IMR-90 (cell line): ENCODE measurements around the gene GJB5. TPM values are rescaled to one million over a fixed set of nuclear protein-coding genes. Genes with fewer than 3 reads are reported as not detected.

Experiments
- ATAC-seq: fragments of 200-7000 bp; cut with Tn5 transposase; 2 replicates; pipeline ENCODE4 v1.9.1; 2020; ENCODE audit warnings: low read depth, mild to moderate bottlenecking, moderate library complexity
- BruUV-seq: library from RNA; stranded (reverse); fragments of 400-500 nt; replicated peaks from 2 replicates; lab custom pipeline; 2021; lab: Mats Ljungman, UMichigan
- CTCF ChIA-PET: fragments of 300-600 bp; formaldehyde crosslinking; extraction: SDS; loops from one replicate; lab custom pipeline; 2021; ENCODE audit warnings: antibody characterized with exemption; lab: Yijun Ruan, JAX
- POLR2A ChIA-PET: fragments of 300-600 bp; sonication (Branson Sonifier 250); formaldehyde crosslinking; loops from one replicate; lab custom pipeline; 2022; ENCODE audit warnings: antibody characterized with exemption; ENCODE audit not compliant: unreplicated experiment; lab: Charles Lee
- DNase-seq: peaks from one replicate; pipeline ENCODE4 v3.0.0; 2013
- H2AFZ ChIP-seq: replicated peaks from 2 replicates; pipeline ENCODE3; 2013; ENCODE audit warnings: low read length, mild to moderate bottlenecking; ENCODE audit not compliant: poor library complexity
- H2AK5ac ChIP-seq: 2 replicates; pipeline ENCODE4 v1.6.1; 2013; ENCODE audit warnings: low read depth, low read length, inconsistent platforms
- H2AK9ac ChIP-seq: replicated peaks from 2 replicates; pipeline ENCODE3; 2013; ENCODE audit warnings: mild to moderate bottlenecking, low read depth, low read length, moderate library complexity; ENCODE audit not compliant: poor library complexity
- H2BK120ac ChIP-seq: 2 replicates; pipeline ENCODE4 v1.6.1; 2013; ENCODE audit warnings: low read depth, low read length, inconsistent platforms
- H2BK15ac ChIP-seq: 3 replicates; pipeline ENCODE4 v1.6.1; 2013; ENCODE audit warnings: low read depth, low read length, inconsistent platforms
- H2BK20ac ChIP-seq: 2 replicates; pipeline ENCODE4 v1.6.1; 2013; ENCODE audit warnings: low read depth, mild to moderate bottlenecking, inconsistent platforms, low read length, moderate library complexity
- H2BK5ac ChIP-seq: 2 replicates; pipeline ENCODE4 v1.6.1; 2013; ENCODE audit warnings: mild to moderate bottlenecking, low read depth, low read length, inconsistent platforms; ENCODE audit not compliant: poor library complexity, severe bottlenecking
- H3K14ac ChIP-seq: replicated peaks from 2 replicates; pipeline ENCODE4 v1.6.1; 2013; ENCODE audit warnings: low read depth, low read length, inconsistent platforms
- H3K18ac ChIP-seq: 2 replicates; pipeline ENCODE4 v1.6.1; 2013; ENCODE audit warnings: low read depth, low read length, control low read depth
- H3K23ac ChIP-seq: 2 replicates; pipeline ENCODE4 v1.6.1; 2013; ENCODE audit warnings: low read depth, low read length, inconsistent platforms
- H3K27ac ChIP-seq: 2 replicates; pipeline ENCODE4 v1.5.1; 2013; ENCODE audit warnings: mild to moderate bottlenecking, control low read depth, low read length; ENCODE audit not compliant: insufficient read depth
- H3K27me3 ChIP-seq: 2 replicates; pipeline ENCODE4 v1.6.1; 2013; ENCODE audit warnings: low read length; ENCODE audit not compliant: control insufficient read depth, insufficient read depth
- H3K36me3 ChIP-seq: 2 replicates; pipeline ENCODE4 v1.6.1; 2013; ENCODE audit warnings: low read length, mixed read lengths; ENCODE audit not compliant: control insufficient read depth, insufficient read depth
- H3K4ac ChIP-seq: 2 replicates; pipeline ENCODE4 v1.6.1; 2013; ENCODE audit warnings: low read depth, low read length, inconsistent platforms
- H3K4me1 ChIP-seq: 2 replicates; pipeline ENCODE4 v1.6.1; 2013; ENCODE audit warnings: low read length, mixed read lengths; ENCODE audit not compliant: control insufficient read depth, insufficient read depth
- H3K4me2 ChIP-seq: 2 replicates; pipeline ENCODE4 v1.6.1; 2013; ENCODE audit warnings: low read depth, mild to moderate bottlenecking, control low read depth, low read length, moderate library complexity
- H3K4me3 ChIP-seq: 2 replicates; pipeline ENCODE4 v1.5.1; 2013; ENCODE audit warnings: low read depth, mild to moderate bottlenecking, control low read depth, low read length, moderate library complexity; ENCODE audit not compliant: insufficient read depth
- H3K56ac ChIP-seq: 2 replicates; pipeline ENCODE4 v1.6.1; 2013; ENCODE audit warnings: low read length, inconsistent platforms; ENCODE audit not compliant: insufficient read depth; ENCODE audit errors: extremely low read depth
- H3K79me1 ChIP-seq, 2 experiments: 2 replicates each; pipeline ENCODE4 v1.6.1; 2013; ENCODE audit warnings: low read length in 2 of 2, inconsistent platforms in 1 of 2, low read depth in 1 of 2
- H3K9ac ChIP-seq: 2 replicates; pipeline ENCODE4 v1.6.1; 2013; ENCODE audit warnings: low read depth, low read length, control low read depth
- H3K9me1 ChIP-seq: 2 replicates; pipeline ENCODE4 v1.6.1; 2013; ENCODE audit warnings: low read length, inconsistent platforms; ENCODE audit not compliant: insufficient read depth
- H3K9me3 ChIP-seq: 2 replicates; pipeline ENCODE4 v1.6.1; 2013; ENCODE audit warnings: low read length; ENCODE audit not compliant: control insufficient read depth, insufficient read depth
- H4K20me1 ChIP-seq: 2 replicates; pipeline ENCODE4 v1.6.1; 2013; ENCODE audit warnings: low read length, inconsistent platforms; ENCODE audit not compliant: insufficient read depth
- H4K5ac ChIP-seq: 2 replicates; pipeline ENCODE4 v1.6.1; 2013; ENCODE audit warnings: mild to moderate bottlenecking, low read depth, low read length, control low read depth
- H4K8ac ChIP-seq, 2 experiments: 2 replicates each; pipeline ENCODE4 v1.6.1; 2013; ENCODE audit warnings: low read depth in 2 of 2, low read length in 2 of 2, control low read depth in 1 of 2, inconsistent platforms in 1 of 2
- H4K91ac ChIP-seq: 2 replicates; pipeline ENCODE4 v1.6.1; 2013; ENCODE audit warnings: low read depth, low read length, inconsistent platforms; ENCODE audit not compliant: insufficient read depth
- BHLHE40 ChIP-seq: fragments of 150-350 bp; IDR thresholded peaks from 2 replicates; pipeline ENCODE4 v1.6.1; 2016; ENCODE audit warnings: mild to moderate bottlenecking, low read depth, low read length
- CEBPB ChIP-seq: IDR thresholded peaks from 2 replicates; pipeline ENCODE4 v1.6.1; 2012; ENCODE audit warnings: low read depth, low read length, improper control_type of control experiment
- CHD1 ChIP-seq: IDR thresholded peaks from 2 replicates; pipeline ENCODE4 v1.6.1; 2012; ENCODE audit warnings: low read depth, low read length, improper control_type of control experiment
- CTCF ChIP-seq: conservative IDR thresholded peaks from 2 replicates; pipeline ENCODE4 v1.5.1; 2012; ENCODE audit warnings: mild to moderate bottlenecking, low read depth, low read length, improper control_type of control experiment
- ELK1 ChIP-seq: fragments of 150-350 bp; IDR thresholded peaks from 2 replicates; pipeline ENCODE4 v1.6.1; 2016; ENCODE audit warnings: low read depth, mild to moderate bottlenecking, low read length, moderate library complexity, borderline replicate concordance
- FOS ChIP-seq: fragments of 150-350 bp; IDR thresholded peaks from 2 replicates; pipeline ENCODE4 v1.6.1; 2016; ENCODE audit warnings: low read depth, low read length
- MAFK ChIP-seq: IDR thresholded peaks from 2 replicates; pipeline ENCODE4 v1.6.1; 2012; ENCODE audit warnings: low read depth, low read length, improper control_type of control experiment
- MAZ ChIP-seq: IDR thresholded peaks from 2 replicates; pipeline ENCODE4 v1.6.1; 2012; ENCODE audit warnings: low read depth, mild to moderate bottlenecking, low read length, improper control_type of control experiment, moderate library complexity, borderline replicate concordance
- MXI1 ChIP-seq: IDR thresholded peaks from 2 replicates; pipeline ENCODE4 v1.6.1; 2012; ENCODE audit warnings: low read depth, mild to moderate bottlenecking, low read length, moderate library complexity, borderline replicate concordance
- NFE2L2 ChIP-seq: fragments of 150-350 bp; IDR thresholded peaks from 2 replicates; pipeline ENCODE4 v1.6.1; 2016; ENCODE audit warnings: low read depth, mild to moderate bottlenecking, low read length
- POLR2A ChIP-seq: IDR thresholded peaks from 2 replicates; pipeline ENCODE4 v1.6.1; 2012; ENCODE audit warnings: mild to moderate bottlenecking, low read depth, low read length
- RAD21 ChIP-seq: IDR thresholded peaks from 2 replicates; pipeline ENCODE4 v1.6.1; 2012; ENCODE audit warnings: low read length, improper control_type of control experiment
- RCOR1 ChIP-seq: IDR thresholded peaks from 2 replicates; pipeline ENCODE4 v1.6.1; 2012; ENCODE audit warnings: mild to moderate bottlenecking, low read length, improper control_type of control experiment; ENCODE audit not compliant: insufficient replicate concordance
- RFX5 ChIP-seq: IDR thresholded peaks from 2 replicates; pipeline ENCODE4 v1.8.0; 2012; ENCODE audit warnings: low read depth, mild to moderate bottlenecking, low read length, moderate library complexity
- SMC3 ChIP-seq: fragments of 150-350 bp; IDR thresholded peaks from 2 replicates; pipeline ENCODE4 v1.6.1; 2016; ENCODE audit warnings: low read depth, mild to moderate bottlenecking, antibody characterized with exemption, low read length, moderate library complexity
- USF2 ChIP-seq: fragments of 150-350 bp; IDR thresholded peaks from 2 replicates; pipeline ENCODE4 v1.6.1; 2017; ENCODE audit warnings: mild to moderate bottlenecking, antibody characterized with exemption, low read length, low read depth
- WGBS, 2 experiments: methylation state at CpG; one replicate each; pipeline versions ENCODE4 v1.1.5 to v1.1.7; 2013; ENCODE audit warnings: missing lambda C conversion rate in 2 of 2; ENCODE audit not compliant: insufficient read length in 1 of 2; ENCODE audit errors: extremely low coverage in 2 of 2; 5-methylcytosine and 5-hydroxymethylcytosine counted together
- dilution Hi-C: fragments of 300-500 bp; cut with HindIII; formaldehyde crosslinking; loops from one replicate; pipeline ENCODE4 v1.14.3; 2018; ENCODE audit warnings: low sequenced_read_pairs; ENCODE audit not compliant: unreplicated experiment
- in situ Hi-C: fragments of 300-500 bp; cut with MboI; formaldehyde crosslinking; loops from 3 replicates; pipeline ENCODE4 v1.14.3; 2019; ENCODE audit warnings: low sequenced_read_pairs, inconsistent platforms, mixed read lengths
- intact Hi-C: fragments of 100-400 bp; cut with micrococcal nuclease; formaldehyde crosslinking; loops from 2 replicates; pipeline ENCODE4 v1.10.0; 2022
- polyA plus RNA-seq, 3 experiments: library from polyadenylated mRNA; depleted of rRNA; stranded (reverse); fragments of >200 nt; gene quantifications; 2 replicates each; pipeline ENCODE4 v1.2.3, GENCODE V29; 2012; ENCODE audit warnings: low replicate concordance in 1 of 3
- total RNA-seq: library from RNA; depleted of rRNA; stranded (reverse); fragments of >200 nt; gene quantifications from 2 replicates; pipeline ENCODE4 v1.2.3, GENCODE V29; 2012

GJB5 gene
- total and polyA plus RNA-seq, 2 of the 4 experiments (the other 2 are of a cell fraction): 0.10 TPM; not detected in 1

- intact Hi-C loops (no loop called here), in situ Hi-C loops (loop anchor here (10.0 kb wide), 1 partner anchor 1109 kb away; no protein-coding TSS in a partner anchor), dilution Hi-C loops (no loop called here)
- Histone ChIP-seq H2BK120ac (no peak overlapping the region), H4K91ac (no peak overlapping the region), H3K9me1 (no peaks in the 10 kb centered on the region), H3K9ac (no peak overlapping the region), H3K56ac (no peak overlapping the region), H2AFZ (no peak overlapping the region), H2BK20ac (no peak overlapping the region), H3K14ac (no peak overlapping the region), H3K4ac (no peak overlapping the region), H3K27me3 (peaks cover 3% of the 10 kb centered on the region; the same call in 1 of the 2 replicates), H3K9me3 (no peaks in the 10 kb centered on the region), H3K18ac (no peak overlapping the region), H4K8ac (no peak overlapping the region), H2BK15ac (no peak overlapping the region), H3K4me3 (no peak overlapping the region), H3K36me3 (no peaks in the 10 kb centered on the region), H2BK5ac (no peak overlapping the region), H4K5ac (no peak overlapping the region), H3K23ac (no peak overlapping the region), H3K4me1 (no peaks in the 10 kb centered on the region), H2AK9ac (no peak overlapping the region), H3K4me2 (no peak overlapping the region), H3K27ac (no peak overlapping the region), H4K20me1 (no peaks in the 10 kb centered on the region), H3K79me1 (no peaks in the 10 kb centered on the region), H2AK5ac (no peak overlapping the region)
- POLR2A ChIA-PET: no interaction called here
- no TSS peak for BruUV-seq
- DNase-seq (no peak), ATAC-seq (no peak)
- CTCF ChIA-PET: interaction anchor here (2.0 to 3.3 kb wide), 2 partner anchors 9 to 1111 kb away, joined by 7 to 26 read pairs; no protein-coding TSS in a partner anchor
- no peak for TF ChIP-seq ELK1
- TF ChIP-seq CEBPB: no peak
- no peak for TF ChIP-seq MXI1
- no peak for TF ChIP-seq RAD21
- no peak for TF ChIP-seq POLR2A
- TF ChIP-seq RCOR1: no peak
- no peak for TF ChIP-seq RFX5
- no peak for TF ChIP-seq NFE2L2
- no peak for TF ChIP-seq MAZ
- TF ChIP-seq USF2: no peak
- TF ChIP-seq MAFK: no peak
- no peak for TF ChIP-seq CTCF
- no peak for TF ChIP-seq SMC3
- TF ChIP-seq FOS: no peak
- TF ChIP-seq BHLHE40: no peak
- TF ChIP-seq CHD1: no peak
- WGBS, 2 experiments: 20% methylated on average over 1 of the region's 6 CpGs; no CpG with 5 or more reads in 1 of the 2 experiments
Observed at GRCh38 chr1:34743775-34744174, 11.1 kb upstream of the GJB5 start.
